Naive thymus-derived CD4-positive, alpha-beta T cell (primary cell): Measurements from ENCODE around the gene MYO5A. TPM values are rescaled to one million over a fixed set of nuclear protein-coding genes. Genes with fewer than 3 reads are reported as not detected.

Experiments
- ATAC-seq: fragments of 150-1000 bp; cut with Tn5 transposase; 2 replicates; pipeline ENCODE4 v1.10.0; 2021; ENCODE audit warnings: mild to moderate bottlenecking, moderate library complexity
- CTCF ChIA-PET: fragments of 350-600 bp; sonication (Branson Sonifier 250); formaldehyde crosslinking; loops from one replicate; lab custom pipeline; 2021; ENCODE audit warnings: antibody characterized with exemption; lab: Charles Lee
- POLR2A ChIA-PET: fragments of 350-600 bp; sonication (Branson Sonifier 250); formaldehyde crosslinking; loops from one replicate; lab custom pipeline; 2021; ENCODE audit warnings: antibody characterized with exemption, inconsistent platforms; lab: Charles Lee
- DNase-seq, 9 donors: peaks; one replicate each; pipeline versions ENCODE4 v3.0.0 to v3.0.0-alpha.2; 2020 to 2022; ENCODE audit warnings: mixed read lengths in 1 of 9
- H3K27ac ChIP-seq: one replicate; pipeline ENCODE4 v1.7.0; 2013; ENCODE audit warnings: mild to moderate bottlenecking, low read depth, low read length, moderate library complexity
- H3K27me3 ChIP-seq, 2 donors: one replicate each; pipeline ENCODE4 v1.7.0; 2013; ENCODE audit warnings: low read length in 2 of 2, mild to moderate bottlenecking in 2 of 2, moderate library complexity in 2 of 2; ENCODE audit not compliant: control insufficient read depth in 2 of 2, insufficient read depth in 2 of 2
- H3K36me3 ChIP-seq, 3 experiments: 1 replicate in 2 of 3; 2 replicates in 1 of 3; pipeline ENCODE4 v1.7.0; 2013; ENCODE audit warnings: low read length in 3 of 3, mild to moderate bottlenecking in 3 of 3, moderate library complexity in 1 of 3; ENCODE audit not compliant: insufficient read depth in 3 of 3, control insufficient read depth in 2 of 3
- H3K4me1 ChIP-seq, 2 donors: one replicate each; pipeline ENCODE4 v1.7.0; 2013; ENCODE audit warnings: low read length in 2 of 2, mild to moderate bottlenecking in 2 of 2, moderate library complexity in 1 of 2; ENCODE audit not compliant: control insufficient read depth in 2 of 2, insufficient read depth in 2 of 2
- H3K4me3 ChIP-seq: 2 replicates; pipeline ENCODE4 v1.7.0; 2013; ENCODE audit warnings: mild to moderate bottlenecking, low read length
- H3K9me3 ChIP-seq, 3 experiments: 1 replicate in 2 of 3; 2 replicates in 1 of 3; pipeline ENCODE4 v1.7.0; 2013; ENCODE audit warnings: low read length in 3 of 3; ENCODE audit not compliant: control insufficient read depth in 2 of 3
- H3K27ac Mint-ChIP-seq, 9 donors: one replicate each; pipeline ENCODE4 v1.8.0; 2020 to 2022; ENCODE audit warnings: mixed read lengths in 9 of 9, mild to moderate bottlenecking in 8 of 9, moderate library complexity in 5 of 9, inconsistent platforms in 2 of 9
- H3K27me3 Mint-ChIP-seq, 5 donors: one replicate each; pipeline ENCODE4 v1.8.0; 2021 to 2022; ENCODE audit warnings: mixed read lengths in 5 of 5, mild to moderate bottlenecking in 1 of 5
- H3K36me3 Mint-ChIP-seq, 5 donors: one replicate each; pipeline ENCODE4 v1.8.0; 2020 to 2022; ENCODE audit warnings: mixed read lengths in 5 of 5, mild to moderate bottlenecking in 3 of 5, inconsistent platforms in 1 of 5
- H3K4me1 Mint-ChIP-seq, 7 donors: one replicate each; pipeline ENCODE4 v1.8.0; 2020 to 2022; ENCODE audit warnings: mixed read lengths in 7 of 7, mild to moderate bottlenecking in 3 of 7, inconsistent platforms in 1 of 7
- H3K4me3 Mint-ChIP-seq, 10 donors: one replicate each; pipeline ENCODE4 v1.8.0; 2020 to 2022; ENCODE audit warnings: mild to moderate bottlenecking in 10 of 10, mixed read lengths in 10 of 10, moderate library complexity in 6 of 10, inconsistent platforms in 2 of 10
- H3K9me3 Mint-ChIP-seq, 11 donors: one replicate each; pipeline ENCODE4 v1.8.0; 2020 to 2022; ENCODE audit warnings: mixed read lengths in 11 of 11, mild to moderate bottlenecking in 4 of 11, inconsistent platforms in 1 of 11, moderate library complexity in 1 of 11
- intact Hi-C, 2 donors: fragments of 100-400 bp; cut with micrococcal nuclease; formaldehyde crosslinking; loops; one replicate each; pipeline ENCODE4 v1.15.1; 2023
- polyA plus RNA-seq, 2 donors: library from polyadenylated mRNA; unstranded; fragments of 300-500 nt; fragmentation: Illumina TruSeq; gene quantifications; one replicate each; pipeline ENCODE4 v1.2.3, GENCODE V29; 2021
- total RNA-seq, 6 experiments: library from RNA in 5 of 6; stranded (reverse) in 5 of 6; gene quantifications; 1 replicate in 5 of 6; 2 replicates in 1 of 6; pipeline ENCODE4 v1.2.3 and lab custom pipeline; 2021 to 2026

MYO5A gene
- total and polyA plus RNA-seq, 7 experiments from 2014 or later: 4.2 to 39.6 (median 20.8) TPM

DNA sequence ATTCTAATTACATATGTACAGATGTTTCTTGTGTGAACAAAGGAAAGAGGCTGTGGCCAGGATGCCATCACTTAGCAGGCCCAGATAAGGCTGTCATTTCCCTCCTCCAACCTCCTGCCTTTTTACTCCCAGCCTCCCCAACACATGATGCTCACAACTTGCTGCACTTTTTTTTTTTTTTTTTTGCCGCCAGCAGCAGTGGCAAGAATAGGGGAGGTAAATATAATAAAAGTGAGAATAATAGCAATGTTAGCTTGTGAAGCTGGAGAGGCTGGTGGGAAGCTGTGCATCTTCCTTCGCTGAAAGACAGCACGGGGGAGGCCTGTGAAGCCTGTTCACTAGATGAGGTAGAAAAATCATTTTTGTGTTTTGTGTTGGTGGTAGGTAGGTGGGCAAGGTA is 190.6 kb downstream of the MYO5A start:
- Mint-ChIP-seq H3K4me3 (no peak overlapping the region), H3K27ac (peak overlapping the region in 6 of 9 donors; percentile 4 to 60 (median 42)), H3K27me3 (no peaks in the 10 kb centered on the region), H3K36me3 (peaks cover 0 to 14% (median 4%) of the 10 kb centered on the region in 5 donors), H3K9me3 (no peaks in the 10 kb centered on the region), H3K4me1 (peaks cover 0 to 18% (median under 1%) of the 10 kb centered on the region in 7 donors)
- Histone ChIP-seq H3K36me3 (peaks cover 0 to 17% (median 7%) of the 10 kb centered on the region in 3 experiments), H3K27ac (no peak overlapping the region), H3K4me3 (no peak overlapping the region), H3K27me3 (no peaks in the 10 kb centered on the region), H3K4me1 (no peaks in the 10 kb centered on the region), H3K9me3 (no peaks in the 10 kb centered on the region)
- ChIA-PET CTCF (interaction anchor here (0.7 to 1.3 kb wide), 3 partner anchors 10 to 81 kb away, joined by 3 to 5 read pairs (median 3); no protein-coding TSS in a partner anchor), POLR2A (no interaction called here)
- ATAC-seq: no peak
- intact Hi-C loops: no loop called here
- DNase-seq: no peak

DNA sequence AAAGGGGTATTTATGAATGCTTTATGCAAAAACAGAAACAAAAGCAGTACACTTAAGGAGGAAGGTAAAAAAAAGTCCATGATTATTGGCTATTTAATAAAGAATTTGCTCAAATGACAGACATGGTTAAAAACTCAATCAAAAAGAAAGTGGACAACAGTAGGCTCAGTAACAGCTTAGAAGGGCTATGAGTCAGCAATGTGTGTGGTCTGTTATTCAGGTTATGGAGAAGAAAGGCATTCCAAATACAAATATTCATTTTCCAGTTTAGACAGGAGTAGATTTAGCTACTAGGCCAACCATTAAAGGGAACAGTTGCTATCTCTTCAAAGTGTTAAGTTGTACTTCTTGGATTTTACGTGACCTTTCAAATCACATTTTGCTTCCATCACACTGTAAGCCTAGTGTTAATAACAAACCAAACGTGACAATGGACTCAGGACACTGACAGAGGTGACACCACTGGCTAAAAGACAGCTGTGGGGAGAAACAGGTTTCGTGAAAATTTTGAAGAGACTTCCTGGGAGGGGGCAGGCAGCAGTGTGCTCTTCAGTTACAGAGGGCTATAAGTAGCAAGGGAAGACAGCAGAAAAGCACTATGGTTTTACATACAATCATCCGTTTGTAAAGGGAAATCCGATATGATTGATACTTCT is 191.4 kb downstream of the MYO5A start:
- CTCF ChIA-PET: interaction anchor here (1.3 kb wide), 1 partner anchor 80 kb away, joined by 5 read pairs; no protein-coding TSS in a partner anchor
- peak overlapping the region in 5 of 9 donors; percentile 0 to 57 (median 53) for H3K27ac Mint-ChIP-seq

DNA sequence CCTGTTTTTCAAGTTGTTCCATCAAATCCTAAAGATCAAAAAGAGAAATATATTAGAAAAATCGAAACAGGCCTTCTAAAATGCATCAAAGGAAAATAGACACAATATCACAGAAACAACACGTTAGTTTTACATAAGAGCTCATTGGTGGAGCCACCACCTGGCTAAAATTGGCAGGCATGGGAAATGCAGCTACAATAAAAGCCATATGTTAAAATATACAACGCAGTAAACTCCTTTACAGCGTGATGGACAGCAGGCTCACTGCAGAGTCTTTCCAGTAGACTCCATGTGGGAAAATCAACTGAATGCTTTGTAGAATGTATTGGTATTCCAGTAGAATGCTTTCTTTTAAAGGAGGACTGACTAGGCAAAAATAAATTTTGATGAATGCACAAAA is 192.2 kb downstream of the MYO5A start:
- CTCF ChIA-PET: no interaction called here
- no peaks in the 10 kb centered on the region for H3K9me3 ChIP-seq
- H3K27me3 ChIP-seq: no peaks in the 10 kb centered on the region
- POLR2A ChIA-PET: no interaction called here
- peaks cover 5 to 8% of the 10 kb centered on the region in 2 donors for H3K4me1 ChIP-seq
- Mint-ChIP-seq H3K9me3 (no peaks in the 10 kb centered on the region), H3K4me1 (peaks cover 8 to 29% (median 14%) of the 10 kb centered on the region in 7 donors), H3K36me3 (peaks cover 0 to 13% (median 5%) of the 10 kb centered on the region in 5 donors), H3K4me3 (no peak overlapping the region), H3K27me3 (no peaks in the 10 kb centered on the region), H3K27ac (peak overlapping the region in 2 of 9 donors; percentile 1 to 26)
- ATAC-seq: no peak
- intact Hi-C loops: no loop called here
- no peak overlapping the region for H3K4me3 ChIP-seq
- no peak overlapping the region for H3K27ac ChIP-seq
- DNase-seq: no peak
- H3K36me3 ChIP-seq: peaks cover 0 to 17% (median 7%) of the 10 kb centered on the region in 3 experiments

More for the DNA sequence above, 191.4 kb downstream of the MYO5A start:
- no peaks in the 10 kb centered on the region for H3K9me3 ChIP-seq
- no peak for DNase-seq
- peaks cover 3 to 23% (median 6%) of the 10 kb centered on the region in 7 donors for H3K4me1 Mint-ChIP-seq
- no peak overlapping the region for H3K4me3 Mint-ChIP-seq
- no peaks in the 10 kb centered on the region for H3K27me3 ChIP-seq
- no peaks in the 10 kb centered on the region for H3K4me1 ChIP-seq
- H3K36me3 ChIP-seq: peaks cover 0 to 17% (median 7%) of the 10 kb centered on the region in 3 experiments
- H3K27ac ChIP-seq: no peak overlapping the region
- H3K9me3 Mint-ChIP-seq: no peaks in the 10 kb centered on the region
- H3K4me3 ChIP-seq: no peak overlapping the region
- no peak for ATAC-seq
- H3K36me3 Mint-ChIP-seq: peaks cover 0 to 13% (median 5%) of the 10 kb centered on the region in 5 donors
- no peaks in the 10 kb centered on the region for H3K27me3 Mint-ChIP-seq
- POLR2A ChIA-PET: no interaction called here
- intact Hi-C loops: no loop called here

DNA sequence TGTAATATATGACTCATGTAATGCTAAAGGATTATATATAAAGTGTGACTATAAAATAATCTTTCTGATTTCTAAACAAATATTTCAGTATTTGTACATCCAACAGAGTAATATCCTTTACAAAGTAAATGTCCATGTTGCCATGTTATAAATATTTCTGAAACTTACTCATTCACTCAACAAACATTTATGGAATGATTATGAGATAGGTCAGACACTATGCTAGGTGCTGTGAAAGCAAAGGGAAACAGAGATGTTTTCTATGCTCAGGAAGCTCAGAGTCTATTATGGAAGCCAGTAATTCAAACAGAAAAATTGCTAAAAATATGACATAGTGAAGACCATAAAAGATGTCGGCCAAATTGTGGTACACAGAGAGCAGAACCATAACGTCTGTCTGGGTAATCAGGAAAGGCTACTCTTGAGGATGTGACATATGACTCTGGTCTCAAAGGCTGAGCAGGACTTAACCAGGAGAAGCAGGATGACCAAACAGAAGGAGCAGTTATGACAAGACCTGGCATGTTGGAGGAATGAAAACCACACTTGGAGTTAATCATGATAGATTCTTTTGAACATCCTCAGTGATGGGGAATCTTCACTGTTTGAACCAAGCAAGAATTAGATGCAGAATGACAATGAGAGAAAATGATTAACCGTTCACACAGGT is 194.1 kb downstream of the MYO5A start:
- no peak overlapping the region for H3K27ac ChIP-seq
- no peaks in the 10 kb centered on the region for H3K27me3 ChIP-seq
- Mint-ChIP-seq H3K9me3 (no peaks in the 10 kb centered on the region), H3K4me1 (peaks cover 12 to 37% (median 19%) of the 10 kb centered on the region in 7 donors), H3K36me3 (peaks cover 0 to 11% (median 5%) of the 10 kb centered on the region in 5 donors), H3K27ac (peak overlapping the region in 3 of 9 donors; percentile 28 to 78 (median 69)), H3K4me3 (no peak overlapping the region), H3K27me3 (no peaks in the 10 kb centered on the region)
- ChIA-PET POLR2A (interaction anchor here (0.6 kb wide), 1 partner anchor 9 kb away, joined by 4 read pairs; no protein-coding TSS in a partner anchor), CTCF (interaction anchor here (4.6 kb wide), 1 partner anchor 400 kb away, joined by 48 read pairs; no protein-coding TSS in a partner anchor)
- H3K36me3 ChIP-seq: peaks cover 0 to 8% (median 7%) of the 10 kb centered on the region in 3 experiments
- peaks cover 10 to 11% of the 10 kb centered on the region in 2 donors for H3K4me1 ChIP-seq
- ATAC-seq (no peak), DNase-seq (no peak)
- H3K4me3 ChIP-seq: no peak overlapping the region
- no peaks in the 10 kb centered on the region for H3K9me3 ChIP-seq
- intact Hi-C loops: no loop called here

DNA sequence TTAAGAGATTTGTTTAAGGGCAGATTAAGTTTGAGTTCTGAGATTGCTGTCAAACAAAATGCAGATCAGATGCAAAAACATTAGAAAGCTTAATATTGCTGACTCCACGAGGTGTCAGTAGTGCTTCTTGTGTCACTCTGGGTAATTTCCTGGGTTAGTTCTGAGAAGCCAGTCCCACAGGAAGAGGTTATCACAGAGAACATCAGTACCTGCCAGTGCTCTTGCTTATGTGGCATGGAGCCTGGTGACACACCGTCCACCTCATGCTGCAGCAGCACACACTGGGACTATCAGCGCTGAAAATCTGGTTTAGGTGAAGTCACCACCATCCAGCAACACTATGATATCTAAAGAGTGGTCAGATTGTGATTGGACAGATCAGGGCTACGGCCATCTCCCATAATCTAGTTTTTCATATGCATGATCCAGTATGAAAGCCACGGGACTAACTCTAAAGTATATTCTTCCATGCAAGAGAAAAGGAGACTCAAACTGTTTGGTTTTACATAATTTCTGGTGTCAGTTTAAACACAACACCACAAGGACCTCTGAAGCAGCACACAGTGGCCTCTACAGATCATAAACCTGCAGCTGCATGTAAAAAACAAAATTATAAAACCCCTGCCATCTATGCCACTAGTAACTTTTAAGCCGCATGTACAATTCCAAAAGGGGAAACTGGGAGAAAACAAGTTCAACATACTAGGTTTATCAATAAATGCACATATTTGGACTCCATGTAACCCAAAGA is 197.0 kb downstream of the MYO5A start:
- no peak overlapping the region for H3K4me3 ChIP-seq
- no peaks in the 10 kb centered on the region for H3K27me3 Mint-ChIP-seq
- H3K4me1 ChIP-seq: peaks cover 10 to 11% of the 10 kb centered on the region in 2 donors
- no peak overlapping the region for H3K27ac ChIP-seq
- ATAC-seq: peak; percentile 97
- intact Hi-C loops: loop anchor here (1.0 kb wide), 8 partner anchors 75 to 404 kb away; no protein-coding TSS in a partner anchor
- peak in 8 of 9 donors; percentile 43 to 70 (median 54) for DNase-seq
- ChIA-PET POLR2A (interaction anchor here (0.6 to 1.4 kb wide), 5 partner anchors 173 to 403 kb away, joined by 3 to 6 read pairs (median 5); partner anchors contain the start of gene MYO5A), CTCF (interaction anchor here (0.7 to 4.6 kb wide), 15 partner anchors 9 to 406 kb away, joined by 3 to 48 read pairs (median 3); no protein-coding TSS in a partner anchor)
- H3K36me3 ChIP-seq: peaks cover 0 to 30% (median 12%) of the 10 kb centered on the region in 3 experiments
- peak overlapping the region; percentile 53 to 92 (median 71) for H3K27ac Mint-ChIP-seq
- peak overlapping the region in 8 of 10 donors; percentile 26 to 81 (median 54) for H3K4me3 Mint-ChIP-seq
- peaks cover 11 to 23% (median 19%) of the 10 kb centered on the region in 7 donors for H3K4me1 Mint-ChIP-seq
- no peaks in the 10 kb centered on the region for H3K9me3 ChIP-seq
- H3K27me3 ChIP-seq: no peaks in the 10 kb centered on the region
- H3K9me3 Mint-ChIP-seq: peaks cover 0 to 1% (median 0%) of the 10 kb centered on the region in 11 donors
- H3K36me3 Mint-ChIP-seq: peaks cover 7 to 36% (median 18%) of the 10 kb centered on the region in 5 donors

DNA sequence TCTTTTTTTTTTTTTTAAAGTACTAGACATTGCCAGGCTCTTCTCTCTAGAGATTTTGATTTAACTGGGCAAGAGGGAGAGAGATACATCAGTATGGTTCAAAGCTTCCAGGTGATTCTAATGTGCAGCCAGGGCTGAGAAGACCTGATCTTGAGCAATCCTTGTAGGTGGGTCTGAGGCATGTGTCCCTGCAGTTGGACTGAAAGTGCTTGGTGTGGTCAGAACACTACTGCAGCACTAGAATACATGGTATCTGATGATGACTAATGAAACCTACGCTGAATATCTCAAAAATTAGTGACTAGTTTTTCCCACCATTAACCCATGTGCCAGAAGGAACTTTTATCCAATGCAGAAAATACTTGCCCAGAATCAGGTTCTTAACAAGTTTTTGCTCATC is 198.7 kb downstream of the MYO5A start:
- H3K27me3 ChIP-seq: no peaks in the 10 kb centered on the region
- POLR2A ChIA-PET: interaction anchor here (0.6 kb wide), 1 partner anchor 140 kb away, joined by 3 read pairs; no protein-coding TSS in a partner anchor
- ATAC-seq (no peak), DNase-seq (no peak)
- Mint-ChIP-seq H3K36me3 (peaks cover 8 to 45% (median 21%) of the 10 kb centered on the region in 5 donors), H3K9me3 (peaks cover 0 to 3% (median 0%) of the 10 kb centered on the region in 11 donors), H3K4me1 (peaks cover 11 to 23% (median 19%) of the 10 kb centered on the region in 7 donors), H3K27ac (no peak overlapping the region), H3K27me3 (no peaks in the 10 kb centered on the region), H3K4me3 (no peak overlapping the region)
- intact Hi-C loops: no loop called here
- no peak overlapping the region for H3K27ac ChIP-seq
- H3K9me3 ChIP-seq: no peaks in the 10 kb centered on the region
- no peak overlapping the region for H3K4me3 ChIP-seq
- peaks cover 10 to 11% of the 10 kb centered on the region in 2 donors for H3K4me1 ChIP-seq
- H3K36me3 ChIP-seq: peaks cover 0 to 29% (median 16%) of the 10 kb centered on the region in 3 experiments
- CTCF ChIA-PET: interaction anchor here (1.0 kb wide), 1 partner anchor 404 kb away, joined by 6 read pairs; no protein-coding TSS in a partner anchor
